T-cell (primary cell): ENCODE measurements around the gene IER5L. TPM values are rescaled to one million over a fixed set of nuclear protein-coding genes. Genes with fewer than 3 reads are reported as not detected.

Experiments
- ATAC-seq, 4 experiments: fragments of 200-7000 bp in 3 of 4; fragments of 150-1000 bp in 1 of 4; cut with Tn5 transposase; replicated peaks in 1 of 4; 1 replicate in 3 of 4; 2 replicates in 1 of 4; pipeline ENCODE4 v1.10.0; 2021; ENCODE audit warnings: moderate library complexity in 3 of 4, mild to moderate bottlenecking in 2 of 4, moderate number of reproducible peaks in 1 of 4
- CTCF ChIA-PET, 2 donors: fragments of 300-600 bp; sonication (Branson Sonifier 250); formaldehyde crosslinking; loops; one replicate each; lab custom pipeline; 2022; ENCODE audit warnings: antibody characterized with exemption in 2 of 2; lab: Charles Lee
- POLR2A ChIA-PET, 2 donors: fragments of 300-600 bp; sonication (Branson Sonifier 250); formaldehyde crosslinking; loops; one replicate each; lab custom pipeline; 2022; ENCODE audit warnings: antibody characterized with exemption in 2 of 2; lab: Charles Lee
- DNase-seq, 35 experiments: peaks; one replicate each; pipeline versions ENCODE4 v3.0.0 to v3.0.0-alpha.2; 2013 to 2023
- H3K27ac ChIP-seq: one replicate; pipeline ENCODE4 v1.5.1; 2013; ENCODE audit warnings: low read length
- H3K27me3 ChIP-seq, 2 experiments: replicated peaks in 1 of 2; 1 replicate in 1 of 2; 2 replicates in 1 of 2; pipeline versions ENCODE4 v1.6.1 to v1.7.0; 2013; ENCODE audit warnings: low read length in 1 of 2, mixed read lengths in 1 of 2; ENCODE audit not compliant: control insufficient read depth in 2 of 2, insufficient read depth in 2 of 2; ENCODE audit errors: extremely low read depth in 1 of 2
- H3K36me3 ChIP-seq, 2 donors: 1 replicate in 1 of 2; 2 replicates in 1 of 2; pipeline versions ENCODE4 v1.6.1 to v1.7.0; 2013; ENCODE audit warnings: low read length in 1 of 2; ENCODE audit not compliant: control insufficient read depth in 2 of 2, insufficient read depth in 1 of 2; ENCODE audit errors: extremely low read depth in 1 of 2
- H3K4me1 ChIP-seq, 2 experiments: 1 replicate in 1 of 2; 2 replicates in 1 of 2; pipeline versions ENCODE4 v1.6.1 to v1.7.0; 2013; ENCODE audit warnings: low read length in 2 of 2, mixed read lengths in 1 of 2; ENCODE audit not compliant: insufficient read depth in 2 of 2, control insufficient read depth in 1 of 2; ENCODE audit errors: extremely low read depth in 1 of 2
- H3K4me3 ChIP-seq, 2 donors: 1 replicate in 1 of 2; 2 replicates in 1 of 2; pipeline versions ENCODE4 v1.5.1 to v1.7.0; 2013; ENCODE audit warnings: mild to moderate bottlenecking in 2 of 2, low read length in 1 of 2, moderate library complexity in 1 of 2; ENCODE audit not compliant: control insufficient read depth in 1 of 2; ENCODE audit errors: extremely low read depth in 1 of 2
- H3K9me3 ChIP-seq: 2 replicates; pipeline ENCODE4 v1.7.0; 2013
- H3K27ac Mint-ChIP-seq, 2 donors: one replicate each; pipeline ENCODE4 v1.8.0; 2020 to 2021; ENCODE audit warnings: mild to moderate bottlenecking in 2 of 2, mixed read lengths in 2 of 2
- H3K27me3 Mint-ChIP-seq, 2 donors: one replicate each; pipeline ENCODE4 v1.8.0; 2021 to 2022; ENCODE audit warnings: mixed read lengths in 2 of 2
- H3K36me3 Mint-ChIP-seq: one replicate; pipeline ENCODE4 v1.8.0; 2021; ENCODE audit warnings: mixed read lengths
- H3K4me1 Mint-ChIP-seq, 3 donors: one replicate each; pipeline ENCODE4 v1.8.0; 2020 to 2022; ENCODE audit warnings: mixed read lengths in 3 of 3, mild to moderate bottlenecking in 1 of 3
- H3K4me3 Mint-ChIP-seq, 3 donors: one replicate each; pipeline ENCODE4 v1.8.0; 2020 to 2022; ENCODE audit warnings: mild to moderate bottlenecking in 3 of 3, mixed read lengths in 3 of 3, moderate library complexity in 3 of 3
- H3K9me3 Mint-ChIP-seq, 3 donors: one replicate each; pipeline ENCODE4 v1.8.0; 2020 to 2022; ENCODE audit warnings: mixed read lengths in 3 of 3
- WGBS: methylation state at CpG from one replicate; pipeline ENCODE4 v1.1.5; 2013; ENCODE audit warnings: missing lambda C conversion rate; ENCODE audit not compliant: insufficient coverage; 5-methylcytosine and 5-hydroxymethylcytosine counted together
- total RNA-seq, 35 experiments: library from RNA in 6 of 35; stranded (reverse) in 6 of 35; fragments of 120-200 nt in 1 of 35; gene quantifications; one replicate each; pipeline versions ENCODE4 v1.2.1 to v1.2.4 and lab custom pipeline; 2013 to 2026

IER5L gene
- total RNA-seq, 5 donors from 2014 or later (not counting 1 experiment from before 2014, with no cell fraction given): 1.3 to 7.7 (median 6.7) TPM

- Mint-ChIP-seq H3K27me3 (no peaks in the 10 kb centered on the region), H3K4me3 (peak overlapping the region in 2 of 3 donors; percentile 3 to 90), H3K9me3 (no peaks in the 10 kb centered on the region), H3K36me3 (peaks cover 17% of the 10 kb centered on the region), H3K27ac (peak overlapping the region; percentile 64 to 73), H3K4me1 (peaks cover 29 to 41% (median 37%) of the 10 kb centered on the region in 3 donors)
- H3K27me3 ChIP-seq: no peaks in the 10 kb centered on the region
- peaks cover 17 to 37% of the 10 kb centered on the region in 2 donors for H3K36me3 ChIP-seq
- DNase-seq: peak in 34 of 35 experiments; percentile 20 to 83 (median 62)
- peak in 2 of 4 experiments; percentile 18 to 33 for ATAC-seq
- WGBS: 73% methylated on average over 8 of the region's 14 CpGs
- no peak overlapping the region for H3K27ac ChIP-seq
- ChIA-PET CTCF (interaction anchor here (1.0 to 3.3 kb wide), 13 partner anchors 11 to 594 kb away, joined by 3 to 45 read pairs (median 4); partner anchors contain the start of genes IER5L (in 1 of the 2) and NTMT1 (in 1 of the 2)), POLR2A (interaction anchor here (0.5 to 0.7 kb wide), 2 partner anchors 134 to 841 kb away, joined by 3 to 4 read pairs; no protein-coding TSS in a partner anchor)
- H3K4me3 ChIP-seq: no peak overlapping the region
- no peaks in the 10 kb centered on the region for H3K9me3 ChIP-seq
- peaks cover 11 to 51% of the 10 kb centered on the region in 2 experiments for H3K4me1 ChIP-seq
Observed at GRCh38 chr9:129143031-129143927, 34.8 kb downstream of the IER5L start.

- no peak for ATAC-seq
- no peak overlapping the region for H3K4me3 ChIP-seq
- Mint-ChIP-seq H3K4me1 (peaks cover 29 to 41% (median 37%) of the 10 kb centered on the region in 3 donors), H3K36me3 (peaks cover 22% of the 10 kb centered on the region), H3K27ac (peak overlapping the region; percentile 64 to 73), H3K9me3 (no peaks in the 10 kb centered on the region), H3K4me3 (peak overlapping the region in 2 of 3 donors; percentile 3 to 90), H3K27me3 (no peaks in the 10 kb centered on the region)
- ChIA-PET CTCF (interaction anchor here (1.0 to 3.3 kb wide), 11 partner anchors 10 to 595 kb away, joined by 3 to 45 read pairs (median 5); partner anchors contain the start of genes IER5L (in 1 of the 2) and NTMT1 (in 1 of the 2)), POLR2A (interaction anchor here (0.6 to 0.7 kb wide), 2 partner anchors 197 to 840 kb away, joined by 4 read pairs; no protein-coding TSS in a partner anchor)
- H3K27me3 ChIP-seq: no peaks in the 10 kb centered on the region
- peak in 1 of 35 experiments; percentile 10 for DNase-seq
- no peak overlapping the region for H3K27ac ChIP-seq
- H3K36me3 ChIP-seq: peaks cover 13 to 44% of the 10 kb centered on the region in 2 donors
- H3K4me1 ChIP-seq: peaks cover 11 to 51% of the 10 kb centered on the region in 2 experiments
- H3K9me3 ChIP-seq: no peaks in the 10 kb centered on the region
- whole genome bisulfite sequencing: 90% methylated on average over 12 of the region's 15 CpGs
Observed at GRCh38 chr9:129142138-129142935, 35.7 kb downstream of the IER5L start.

- Mint-ChIP-seq H3K36me3 (peaks cover 21% of the 10 kb centered on the region), H3K4me3 (peak overlapping the region; percentile 80 to 90 (median 86)), H3K27me3 (no peaks in the 10 kb centered on the region), H3K27ac (peak overlapping the region; percentile 92 to 99), H3K9me3 (no peaks in the 10 kb centered on the region), H3K4me1 (peaks cover 29 to 41% (median 37%) of the 10 kb centered on the region in 3 donors)
- peak overlapping the region in 1 of 2 donors; percentile 41 for H3K4me3 ChIP-seq
- WGBS: 42% methylated on average over 9 of the region's 13 CpGs
- CTCF ChIA-PET: interaction anchor here (0.5 to 3.3 kb wide), 8 partner anchors 9 to 578 kb away, joined by 4 to 45 read pairs (median 8); partner anchors contain the start of gene NTMT1 (in 1 of the 2)
- peaks cover 11 to 51% of the 10 kb centered on the region in 2 experiments for H3K4me1 ChIP-seq
- H3K27me3 ChIP-seq: no peaks in the 10 kb centered on the region
- H3K9me3 ChIP-seq: no peaks in the 10 kb centered on the region
- H3K27ac ChIP-seq: peak overlapping the region; percentile 99
- POLR2A ChIA-PET: interaction anchor here in 1 of 2 donors (0.6 kb wide), 1 partner anchor 296 kb away, joined by 3 read pairs; no protein-coding TSS in a partner anchor
- DNase-seq (peak in 1 of 35 experiments; percentile 31), ATAC-seq (no peak)
- H3K36me3 ChIP-seq: peaks cover 8 to 50% of the 10 kb centered on the region in 2 donors
Observed at GRCh38 chr9:129141066-129142041, 36.7 kb downstream of the IER5L start.

- 37% methylated on average over 8 of the region's 8 CpGs for WGBS
- peaks cover 29 to 41% (median 37%) of the 10 kb centered on the region in 3 donors for H3K4me1 Mint-ChIP-seq
- H3K36me3 ChIP-seq: peaks cover 8 to 53% of the 10 kb centered on the region in 2 donors
Observed at GRCh38 chr9:129140397-129141065, 37.5 kb downstream of the IER5L start.

More at GRCh38 chr9:129140397-129141065, 37.5 kb downstream of the IER5L start:
- peak in 12 of 35 experiments; percentile 5 to 43 (median 20) for DNase-seq
- H3K27me3 ChIP-seq: no peaks in the 10 kb centered on the region
- no peaks in the 10 kb centered on the region for H3K27me3 Mint-ChIP-seq
- peaks cover 21% of the 10 kb centered on the region for H3K36me3 Mint-ChIP-seq
- peak overlapping the region; percentile 56 to 82 for H3K4me3 ChIP-seq
- H3K4me3 Mint-ChIP-seq: peak overlapping the region; percentile 80 to 90 (median 86)
- peak overlapping the region; percentile 92 to 99 for H3K27ac Mint-ChIP-seq
- H3K9me3 ChIP-seq: no peaks in the 10 kb centered on the region
- peak overlapping the region; percentile 99 for H3K27ac ChIP-seq
- POLR2A ChIA-PET: interaction anchor here (0.5 to 1.2 kb wide), 3 partner anchors 297 to 485 kb away, joined by 3 read pairs; partner anchors contain the start of gene NTMT1 (in 1 of the 2)
- peak in 2 of 4 experiments; percentile 4 to 8 for ATAC-seq
- no peaks in the 10 kb centered on the region for H3K9me3 Mint-ChIP-seq
- CTCF ChIA-PET: interaction anchor here (0.5 to 2.0 kb wide), 12 partner anchors 9 to 958 kb away, joined by 3 to 16 read pairs (median 4); partner anchors contain the start of genes ENDOG (in 1 of the 2), IER5L (in 1 of the 2) and NTMT1 (in 1 of the 2)
- H3K4me1 ChIP-seq: peaks cover 11 to 51% of the 10 kb centered on the region in 2 experiments
